GM19023 (cell line): ENCODE results near the gene SON.
"Not testable (repeated sequence)": the region's sequence is repeated elsewhere in the genome, so short reads cannot be mapped to it uniquely, and the experiment has no call there.

Experiments used
- ATAC-seq: cut with Tn5 transposase; IDR thresholded peaks from one replicate; pipeline ENCODE4 v1.9.1; 2021; ENCODE audit warnings: mild to moderate bottlenecking, moderate library complexity; ENCODE audit not compliant: unreplicated experiment

Gene SON

GRCh38 chr21:33566514-33566913 is 23.7 kb downstream of the SON start:
- ATAC-seq: no peak

- ATAC-seq: no peak
These were observed 25.1 kb downstream of the SON start for GRCh38 chr21:33567914-33568313.

GRCh38 chr21:33568448-33568847 is 25.6 kb downstream of the SON start:
- no peak for ATAC-seq

GRCh38 chr21:33569991-33570390 is 27.2 kb downstream of the SON start:
- no peak for ATAC-seq

GRCh38 chr21:33572350-33572749 is 29.5 kb downstream of the SON start:
- no peak for ATAC-seq

- not testable (repeated sequence) for ATAC-seq
These were observed 33.9 kb downstream of the SON start for GRCh38 chr21:33576741-33577141.

GRCh38 chr21:33578214-33578613 is 35.4 kb downstream of the SON start:
- ATAC-seq: no peak

- no peak for ATAC-seq
These were observed 36.2 kb downstream of the SON start for GRCh38 chr21:33578959-33579542.

- ATAC-seq: no peak
These were observed 41.6 kb downstream of the SON start for GRCh38 chr21:33584455-33584854.

GRCh38 chr21:33586927-33587326 is 44.1 kb downstream of the SON start:
- ATAC-seq: no peak

GRCh38 chr21:33587792-33588484 is 45.1 kb downstream of the SON start:
- peak; percentile 43 for ATAC-seq

- ATAC-seq: peak; percentile 92
These were observed 45.9 kb downstream of the SON start, which contains the start of gene DONSON for GRCh38 chr21:33588485-33589335. Gene DONSON, minus strand, starts transcription at chr21:33588684. Its CDS starts 43 bp downstream, at chr21:33588641.

GRCh38 chr21:33598051-33598450 is 55.2 kb downstream of the SON start:
- no peak for ATAC-seq

- ATAC-seq: no peak
These were observed 65.7 kb downstream of the SON start for GRCh38 chr21:33608559-33608958.

GRCh38 chr21:33611006-33611744 is 68.3 kb downstream of the SON start:
- ATAC-seq: no peak

GRCh38 chr21:33617565-33617964 is 74.7 kb downstream of the SON start:
- not testable (repeated sequence) for ATAC-seq

- no peak for ATAC-seq
These were observed 75.6 kb downstream of the SON start for GRCh38 chr21:33618407-33618806.

- no peak for ATAC-seq
These were observed 76.9 kb downstream of the SON start for GRCh38 chr21:33619726-33620125.

- no peak for ATAC-seq
These were observed 79.4 kb downstream of the SON start for GRCh38 chr21:33622253-33622652.

GRCh38 chr21:33626151-33626550 is 83.3 kb downstream of the SON start:
- ATAC-seq: not testable (repeated sequence)
